Vagina (tissue), 2 donors: ENCODE results near the gene G6PC3. TPM values are rescaled to one million over a fixed set of nuclear protein-coding genes. Genes with fewer than 3 reads are reported as not detected.
A peak's percentile ranks its signal among the peaks of the same experiment; 100 is the strongest.
"Not testable (repeated sequence)": the region's sequence is repeated elsewhere in the genome, so short reads cannot be mapped to it uniquely, and the experiment has no call there.

Experiments
- DNase-seq, 2 donors: peaks; one replicate each; pipeline ENCODE4 v3.0.0-alpha.2; 2017; ENCODE audit errors: extremely low spot score in 2 of 2
- H3K27ac ChIP-seq: fragments of 200-600 bp; sonication (generic); one replicate; pipeline ENCODE4 v1.5.1; 2019
- H3K27me3 ChIP-seq: fragments of 200-600 bp; sonication (generic); one replicate; pipeline ENCODE4 v1.5.1; 2019
- H3K36me3 ChIP-seq, 2 donors: fragments of 200-600 bp; sonication (generic); one replicate each; pipeline ENCODE4 v1.5.1; 2017 to 2019
- H3K4me1 ChIP-seq: fragments of 200-600 bp; sonication (generic); one replicate; pipeline ENCODE4 v1.5.1; 2019
- H3K4me3 ChIP-seq, 2 donors: fragments of 200-600 bp; sonication (generic); 1 replicate in 1 of 2; 2 replicates in 1 of 2; pipeline ENCODE4 v1.5.1; 2016 to 2019
- H3K9me3 ChIP-seq: fragments of 200-600 bp; sonication (generic); one replicate; pipeline ENCODE4 v1.5.1; 2019
- CTCF ChIP-seq, 3 experiments: fragments of 450-650 bp in 2 of 3; fragments of 200-600 bp in 1 of 3; sonication (generic) in 1 of 3; IDR thresholded peaks; one replicate each; pipeline ENCODE4 v1.5.1; 2017 to 2019; ENCODE audit warnings: antibody characterized with exemption in 3 of 3, mild to moderate bottlenecking in 2 of 3, moderate library complexity in 2 of 3
- POLR2A ChIP-seq, 2 donors: fragments of 450-650 bp; IDR thresholded peaks; one replicate each; pipeline ENCODE4 v1.6.1; 2017; ENCODE audit warnings: antibody characterized with exemption in 2 of 2, mild to moderate bottlenecking in 2 of 2, moderate library complexity in 2 of 2
- POLR2AphosphoS5 ChIP-seq, 2 donors: sonication (generic); formaldehyde crosslinking; IDR thresholded peaks; one replicate each; pipeline ENCODE4 v1.9.0; 2017; ENCODE audit warnings: antibody characterized with exemption in 2 of 2, mild to moderate bottlenecking in 2 of 2, low read depth in 1 of 2; ENCODE audit not compliant: insufficient read depth in 1 of 2
- intact Hi-C: fragments of 100-400 bp; cut with DNase I; formaldehyde crosslinking; loops from one replicate; pipeline ENCODE4 v1.15.1; 2023
- total RNA-seq: library from RNA; depleted of rRNA; stranded (reverse); fragments of >200 nt; gene quantifications from one replicate; pipeline ENCODE4 v1.2.3, GENCODE V29; 2016

G6PC3 gene
- total RNA-seq, 1 donor from 2014 or later, result 44.0 TPM

- H3K4me1 ChIP-seq, result peaks cover 29% of the 10 kb centered on the region
- no peak overlapping the region for H3K27ac ChIP-seq
- H3K4me3 ChIP-seq, result no peak overlapping the region
- no peaks in the 10 kb centered on the region for H3K9me3 ChIP-seq
- no peak for DNase-seq
- intact Hi-C loops, result no loop called here
- TF ChIP-seq POLR2A (IDR thresholded peaks at IDR 0.05) (no peak), CTCF (IDR thresholded peaks at IDR 0.05) (no peak), POLR2AphosphoS5 (IDR thresholded peaks at IDR 0.05; ENCODE audit: insufficient read depth in 1 of 2, low read depth in 1 of 2) (no peak)
- H3K27me3 ChIP-seq, result no peaks in the 10 kb centered on the region
- H3K36me3 ChIP-seq, result peaks cover 0 to 33% of the 10 kb centered on the region in 2 donors
Observed at GRCh38 chr17:44038604-44039011, 31.9 kb upstream of the G6PC3 start.

- TF ChIP-seq CTCF (IDR thresholded peaks at IDR 0.05), result no peak
- TF ChIP-seq POLR2AphosphoS5 (IDR thresholded peaks at IDR 0.05; ENCODE audit: insufficient read depth in 1 of 2, low read depth in 1 of 2), result peak in 1 of 2 donors; percentile 14
- no peak for TF ChIP-seq POLR2A (IDR thresholded peaks at IDR 0.05)
- no peak overlapping the region for H3K4me3 ChIP-seq
- no peak for DNase-seq
- intact Hi-C loops, result no loop called here
- H3K4me1 ChIP-seq, result peaks cover 40% of the 10 kb centered on the region
- peak overlapping the region; percentile 57 for H3K27ac ChIP-seq
- no peaks in the 10 kb centered on the region for H3K9me3 ChIP-seq
- no peaks in the 10 kb centered on the region for H3K27me3 ChIP-seq
- peaks cover 0 to 26% of the 10 kb centered on the region in 2 donors for H3K36me3 ChIP-seq
Observed at GRCh38 chr17:44039829-44040635, 30.5 kb upstream of the G6PC3 start.

- DNase-seq, result no peak
- peaks cover 40% of the 10 kb centered on the region for H3K4me1 ChIP-seq
Observed at GRCh38 chr17:44043272-44043696, 27.3 kb upstream of the G6PC3 start.

GRCh38 chr17:44044071-44044470, 26.5 kb upstream of the G6PC3 start:
- H3K36me3 ChIP-seq, result peaks cover 0 to 10% of the 10 kb centered on the region in 2 donors
- peaks cover 40% of the 10 kb centered on the region for H3K4me1 ChIP-seq
- intact Hi-C loops, result no loop called here
- DNase-seq, result no peak
- TF ChIP-seq POLR2AphosphoS5 (IDR thresholded peaks at IDR 0.05; ENCODE audit: insufficient read depth in 1 of 2, low read depth in 1 of 2), result no peak
- no peak for TF ChIP-seq CTCF (IDR thresholded peaks at IDR 0.05)
- TF ChIP-seq POLR2A (IDR thresholded peaks at IDR 0.05), result no peak
- no peaks in the 10 kb centered on the region for H3K27me3 ChIP-seq
- no peaks in the 10 kb centered on the region for H3K9me3 ChIP-seq
- H3K4me3 ChIP-seq, result no peak overlapping the region
- H3K27ac ChIP-seq, result no peak overlapping the region

More at GRCh38 chr17:44043272-44043696, 27.3 kb upstream of the G6PC3 start:
- no peak for TF ChIP-seq CTCF (IDR thresholded peaks at IDR 0.05)
- TF ChIP-seq POLR2A (IDR thresholded peaks at IDR 0.05), result no peak
- no peak for TF ChIP-seq POLR2AphosphoS5 (IDR thresholded peaks at IDR 0.05; ENCODE audit: insufficient read depth in 1 of 2, low read depth in 1 of 2)
- intact Hi-C loops, result no loop called here
- Histone ChIP-seq H3K4me3 (no peak overlapping the region), H3K9me3 (no peaks in the 10 kb centered on the region), H3K36me3 (peaks cover 0 to 10% of the 10 kb centered on the region in 2 donors), H3K27me3 (no peaks in the 10 kb centered on the region), H3K27ac (no peak overlapping the region)

- Histone ChIP-seq H3K4me3 (no peak overlapping the region), H3K9me3 (no peaks in the 10 kb centered on the region), H3K36me3 (peaks cover 0 to 19% of the 10 kb centered on the region in 2 donors), H3K27me3 (no peaks in the 10 kb centered on the region), H3K27ac (no peak overlapping the region), H3K4me1 (peaks cover 31% of the 10 kb centered on the region)
- intact Hi-C loops, result no loop called here
- TF ChIP-seq POLR2AphosphoS5 (IDR thresholded peaks at IDR 0.05; ENCODE audit: insufficient read depth in 1 of 2, low read depth in 1 of 2) (no peak), POLR2A (IDR thresholded peaks at IDR 0.05) (no peak), CTCF (IDR thresholded peaks at IDR 0.05) (no peak)
- no peak for DNase-seq
Observed at GRCh38 chr17:44045486-44045885, 25.0 kb upstream of the G6PC3 start.

GRCh38 chr17:44046893-44047292, 23.6 kb upstream of the G6PC3 start:
- H3K27ac ChIP-seq, H3K9me3 ChIP-seq, intact Hi-C loops, H3K4me3 ChIP-seq, H3K27me3 ChIP-seq, DNase-seq: not testable (repeated sequence)
- peaks cover 0 to 33% of the 10 kb centered on the region in 2 donors for H3K36me3 ChIP-seq
- H3K4me1 ChIP-seq, result peaks cover 22% of the 10 kb centered on the region
